Measurements from ENCODE around the gene CEACAM18.

Gene CEACAM18

DNA sequence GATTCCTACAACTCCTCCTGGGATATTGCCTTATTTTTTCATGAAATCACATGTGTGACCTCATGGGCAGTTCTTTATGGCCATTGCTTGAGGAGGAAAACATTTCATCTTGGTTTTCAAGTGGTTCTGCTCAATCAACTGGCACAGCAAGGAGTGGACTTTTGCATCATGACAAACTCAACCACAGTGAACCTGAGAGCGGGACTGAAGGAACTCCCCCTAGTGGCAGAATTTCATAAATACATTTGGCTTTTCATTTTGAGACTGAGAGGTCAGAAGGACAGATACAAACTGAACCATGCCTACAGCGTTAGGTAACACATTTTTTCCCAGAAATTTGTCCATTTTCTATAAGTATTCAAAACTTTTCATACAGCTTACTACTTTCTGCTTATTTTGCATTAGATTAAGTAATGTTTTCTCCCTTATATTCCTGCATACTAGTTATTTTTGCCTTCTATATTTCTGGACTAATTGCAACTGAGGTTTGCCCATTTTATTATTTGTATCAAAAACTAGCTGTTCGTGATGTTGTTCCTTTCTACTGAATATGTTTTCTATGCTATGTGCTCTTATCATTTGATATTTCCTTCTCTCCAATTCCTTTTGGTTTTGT, 36.6 kb downstream of the CEACAM18 start:
- Histone ChIP-seq H3K36me3 (ENCODE audit: control insufficient read depth in 1 of 2, insufficient read depth in 2 of 2, low read length in 2 of 2) (no peaks in the 10 kb centered on the region), H3K4me3 (ENCODE audit: low read depth in 1 of 2, low read length in 2 of 2) (no peak overlapping the region), H3K4me1 (ENCODE audit: control insufficient read depth in 1 of 2, insufficient read depth in 2 of 2, low read length in 2 of 2) (no peaks in the 10 kb centered on the region), H3K9me3 (ENCODE audit: control insufficient read depth in 1 of 2, low read length in 2 of 2) (no peaks in the 10 kb centered on the region), H3K27ac (ENCODE audit: low read length) (no peak overlapping the region), H3K27me3 (ENCODE audit: low read depth, low read length) (no peaks in the 10 kb centered on the region)

DNA sequence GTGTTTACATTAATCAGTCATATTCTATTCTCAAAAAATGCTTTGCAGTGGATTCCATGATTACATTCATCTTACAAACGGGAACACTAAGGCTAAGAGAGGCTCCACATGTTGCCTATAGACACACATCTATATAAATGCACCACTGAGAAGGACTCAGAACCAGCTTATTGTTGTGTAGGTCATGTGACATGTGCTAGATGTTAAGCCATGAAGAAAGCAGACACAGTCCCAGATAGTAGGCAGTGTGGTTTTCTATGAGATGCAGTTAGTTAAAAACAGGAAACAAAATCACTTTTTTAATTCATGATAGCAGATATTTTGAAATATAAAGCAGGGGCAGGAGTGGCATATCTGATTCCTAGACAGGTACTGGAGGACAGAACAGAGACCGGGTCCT, 42.4 kb downstream of the CEACAM18 start:
- Histone ChIP-seq H3K4me3 (ENCODE audit: low read depth in 1 of 2, low read length in 2 of 2) (no peak overlapping the region), H3K27me3 (ENCODE audit: low read depth, low read length) (no peaks in the 10 kb centered on the region), H3K36me3 (ENCODE audit: control insufficient read depth in 1 of 2, insufficient read depth in 2 of 2, low read length in 2 of 2) (no peaks in the 10 kb centered on the region), H3K4me1 (ENCODE audit: control insufficient read depth in 1 of 2, insufficient read depth in 2 of 2, low read length in 2 of 2) (no peaks in the 10 kb centered on the region), H3K9me3 (ENCODE audit: control insufficient read depth in 1 of 2, low read length in 2 of 2) (peaks cover 0 to 3% of the 10 kb centered on the region in 2 donors), H3K27ac (ENCODE audit: low read length) (no peak overlapping the region)

GRCh38 chr19:51521357-51521756, 43.0 kb downstream of the CEACAM18 start:
- peaks cover 0 to 3% of the 10 kb centered on the region in 2 donors for H3K9me3 ChIP-seq (ENCODE audit: control insufficient read depth in 1 of 2, low read length in 2 of 2)
- no peak overlapping the region for H3K4me3 ChIP-seq (ENCODE audit: low read depth in 1 of 2, low read length in 2 of 2)
- H3K36me3 ChIP-seq (ENCODE audit: control insufficient read depth in 1 of 2, insufficient read depth in 2 of 2, low read length in 2 of 2) = no peaks in the 10 kb centered on the region
- H3K27ac ChIP-seq (ENCODE audit: low read length) = no peak overlapping the region
- peaks cover 3% of the 10 kb centered on the region for H3K27me3 ChIP-seq (ENCODE audit: low read depth, low read length)
- no peaks in the 10 kb centered on the region for H3K4me1 ChIP-seq (ENCODE audit: control insufficient read depth in 1 of 2, insufficient read depth in 2 of 2, low read length in 2 of 2)

- Histone ChIP-seq H3K9me3 (ENCODE audit: control insufficient read depth in 1 of 2, low read length in 2 of 2) (peaks cover 0 to 3% of the 10 kb centered on the region in 2 donors), H3K36me3 (ENCODE audit: control insufficient read depth in 1 of 2, insufficient read depth in 2 of 2, low read length in 2 of 2) (no peaks in the 10 kb centered on the region), H3K4me1 (ENCODE audit: control insufficient read depth in 1 of 2, insufficient read depth in 2 of 2, low read length in 2 of 2) (no peaks in the 10 kb centered on the region), H3K4me3 (ENCODE audit: low read depth in 1 of 2, low read length in 2 of 2) (no peak overlapping the region), H3K27ac (ENCODE audit: low read length) (no peak overlapping the region), H3K27me3 (ENCODE audit: low read depth, low read length) (peaks cover 3% of the 10 kb centered on the region)
These were observed 43.4 kb downstream of the CEACAM18 start for GRCh38 chr19:51521781-51522180.

GRCh38 chr19:51524666-51525264, 46.4 kb downstream of the CEACAM18 start:
- Histone ChIP-seq H3K36me3 (ENCODE audit: control insufficient read depth in 1 of 2, insufficient read depth in 2 of 2, low read length in 2 of 2) (no peaks in the 10 kb centered on the region), H3K9me3 (ENCODE audit: control insufficient read depth in 1 of 2, low read length in 2 of 2) (peaks cover 0 to 3% of the 10 kb centered on the region in 2 donors), H3K4me3 (ENCODE audit: low read depth in 1 of 2, low read length in 2 of 2) (no peak overlapping the region), H3K27me3 (ENCODE audit: low read depth, low read length) (peaks cover 3% of the 10 kb centered on the region), H3K4me1 (ENCODE audit: control insufficient read depth in 1 of 2, insufficient read depth in 2 of 2, low read length in 2 of 2) (no peaks in the 10 kb centered on the region), H3K27ac (ENCODE audit: low read length) (no peak overlapping the region)

GRCh38 chr19:51525651-51526050, 47.3 kb downstream of the CEACAM18 start:
- H3K27me3 ChIP-seq (ENCODE audit: low read depth, low read length) = peaks cover 3% of the 10 kb centered on the region
- no peak overlapping the region for H3K4me3 ChIP-seq (ENCODE audit: low read depth in 1 of 2, low read length in 2 of 2)

GRCh38 chr19:51529301-51529700, 51.0 kb downstream of the CEACAM18 start:
- H3K9me3 ChIP-seq (ENCODE audit: control insufficient read depth in 1 of 2, low read length in 2 of 2) = no peaks in the 10 kb centered on the region
- no peaks in the 10 kb centered on the region for H3K4me1 ChIP-seq (ENCODE audit: control insufficient read depth in 1 of 2, insufficient read depth in 2 of 2, low read length in 2 of 2)
- H3K27ac ChIP-seq (ENCODE audit: low read length) = no peak overlapping the region
- no peaks in the 10 kb centered on the region for H3K36me3 ChIP-seq (ENCODE audit: control insufficient read depth in 1 of 2, insufficient read depth in 2 of 2, low read length in 2 of 2)
- H3K27me3 ChIP-seq (ENCODE audit: low read depth, low read length) = peaks cover 8% of the 10 kb centered on the region
- H3K4me3 ChIP-seq (ENCODE audit: low read depth in 1 of 2, low read length in 2 of 2) = no peak overlapping the region

More at GRCh38 chr19:51525651-51526050, 47.3 kb downstream of the CEACAM18 start:
- Histone ChIP-seq H3K27ac (ENCODE audit: low read length) (no peak overlapping the region), H3K36me3 (ENCODE audit: control insufficient read depth in 1 of 2, insufficient read depth in 2 of 2, low read length in 2 of 2) (no peaks in the 10 kb centered on the region), H3K4me1 (ENCODE audit: control insufficient read depth in 1 of 2, insufficient read depth in 2 of 2, low read length in 2 of 2) (no peaks in the 10 kb centered on the region), H3K9me3 (ENCODE audit: control insufficient read depth in 1 of 2, low read length in 2 of 2) (peaks cover 0 to 3% of the 10 kb centered on the region in 2 donors)

GRCh38 chr19:51530616-51531015, 52.3 kb downstream of the CEACAM18 start:
- no peak overlapping the region for H3K27ac ChIP-seq (ENCODE audit: low read length)
- no peaks in the 10 kb centered on the region for H3K9me3 ChIP-seq (ENCODE audit: control insufficient read depth in 1 of 2, low read length in 2 of 2)
- H3K4me3 ChIP-seq (ENCODE audit: low read depth in 1 of 2, low read length in 2 of 2) = no peak overlapping the region
- H3K27me3 ChIP-seq (ENCODE audit: low read depth, low read length) = peaks cover 8% of the 10 kb centered on the region
- H3K36me3 ChIP-seq (ENCODE audit: control insufficient read depth in 1 of 2, insufficient read depth in 2 of 2, low read length in 2 of 2) = no peaks in the 10 kb centered on the region
- H3K4me1 ChIP-seq (ENCODE audit: control insufficient read depth in 1 of 2, insufficient read depth in 2 of 2, low read length in 2 of 2) = no peaks in the 10 kb centered on the region

GRCh38 chr19:51531349-51532315, 53.3 kb downstream of the CEACAM18 start, which contains the start of gene SIGLEC6:
Gene SIGLEC6, minus strand, starts transcription at chr19:51531670. Its CDS starts 22 bp downstream, at chr19:51531648.
- H3K4me1 ChIP-seq (ENCODE audit: control insufficient read depth in 1 of 2, insufficient read depth in 2 of 2, low read length in 2 of 2) = no peaks in the 10 kb centered on the region
- H3K27ac ChIP-seq (ENCODE audit: low read length) = no peak within 1 kb of the TSS
- H3K4me3 ChIP-seq (ENCODE audit: low read depth in 1 of 2, low read length in 2 of 2) = no peak within 1 kb of the TSS

GRCh38 chr19:51535535-51535934, 57.2 kb downstream of the CEACAM18 start:
- Histone ChIP-seq H3K9me3 (ENCODE audit: control insufficient read depth in 1 of 2, low read length in 2 of 2) (no peaks in the 10 kb centered on the region), H3K27ac (ENCODE audit: low read length) (no peak overlapping the region), H3K36me3 (ENCODE audit: control insufficient read depth in 1 of 2, insufficient read depth in 2 of 2, low read length in 2 of 2) (no peaks in the 10 kb centered on the region), H3K4me3 (ENCODE audit: low read depth in 1 of 2, low read length in 2 of 2) (no peak overlapping the region), H3K4me1 (ENCODE audit: control insufficient read depth in 1 of 2, insufficient read depth in 2 of 2, low read length in 2 of 2) (no peaks in the 10 kb centered on the region), H3K27me3 (ENCODE audit: low read depth, low read length) (peaks cover 5% of the 10 kb centered on the region)

More at GRCh38 chr19:51531349-51532315, 53.3 kb downstream of the CEACAM18 start, which contains the start of gene SIGLEC6:
- Histone ChIP-seq H3K27me3 (ENCODE audit: low read depth, low read length) (peaks cover 5% of the 10 kb centered on the region), H3K36me3 (ENCODE audit: control insufficient read depth in 1 of 2, insufficient read depth in 2 of 2, low read length in 2 of 2) (no peaks in the 10 kb centered on the region), H3K9me3 (ENCODE audit: control insufficient read depth in 1 of 2, low read length in 2 of 2) (no peaks in the 10 kb centered on the region)

DNA sequence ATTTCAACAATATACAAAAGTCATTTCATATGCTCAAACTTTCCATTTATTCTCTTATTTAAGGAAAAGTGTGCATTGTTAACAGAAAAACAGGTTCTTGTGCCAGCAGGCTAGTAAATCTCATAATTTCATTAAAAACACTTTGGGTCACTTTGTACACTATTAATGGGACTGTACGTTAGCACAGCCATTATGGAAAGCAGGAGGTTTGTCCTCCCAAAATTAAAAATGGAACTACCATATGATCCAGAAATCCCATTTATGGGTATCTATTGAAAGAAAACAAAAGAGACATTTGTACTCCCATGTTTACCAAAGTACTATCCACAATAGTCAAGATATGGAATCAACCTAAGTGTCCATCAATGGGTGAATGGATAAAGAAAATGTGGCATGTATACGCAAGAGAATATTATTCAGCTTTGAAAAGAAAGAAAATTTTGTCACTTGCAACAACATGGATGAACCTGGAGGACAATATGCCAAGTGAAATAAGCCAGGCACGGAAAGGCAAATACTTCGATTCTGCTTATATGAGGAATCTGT, 61.6 kb downstream of the CEACAM18 start:
- no peaks in the 10 kb centered on the region for H3K4me1 ChIP-seq (ENCODE audit: control insufficient read depth in 1 of 2, insufficient read depth in 2 of 2, low read length in 2 of 2)
- H3K4me3 ChIP-seq (ENCODE audit: low read depth in 1 of 2, low read length in 2 of 2) = no peak overlapping the region
- H3K27ac ChIP-seq (ENCODE audit: low read length) = no peak overlapping the region
- no peaks in the 10 kb centered on the region for H3K36me3 ChIP-seq (ENCODE audit: control insufficient read depth in 1 of 2, insufficient read depth in 2 of 2, low read length in 2 of 2)
- H3K27me3 ChIP-seq (ENCODE audit: low read depth, low read length) = no peaks in the 10 kb centered on the region
- no peaks in the 10 kb centered on the region for H3K9me3 ChIP-seq (ENCODE audit: control insufficient read depth in 1 of 2, low read length in 2 of 2)

Measured in muscle layer of duodenum (tissue), 2 donors.